GM18868 (cell line): Measurements from ENCODE around the gene CSF1R.

Source experiments
- ATAC-seq: cut with Tn5 transposase; IDR thresholded peaks from one replicate; pipeline ENCODE4 v1.9.1; 2021; ENCODE audit warnings: mild to moderate bottlenecking, moderate library complexity; ENCODE audit not compliant: unreplicated experiment

Gene CSF1R

GRCh38 chr5:150073086-150073625, 13.2 kb downstream of the CSF1R start:
- ATAC-seq: no peak

DNA sequence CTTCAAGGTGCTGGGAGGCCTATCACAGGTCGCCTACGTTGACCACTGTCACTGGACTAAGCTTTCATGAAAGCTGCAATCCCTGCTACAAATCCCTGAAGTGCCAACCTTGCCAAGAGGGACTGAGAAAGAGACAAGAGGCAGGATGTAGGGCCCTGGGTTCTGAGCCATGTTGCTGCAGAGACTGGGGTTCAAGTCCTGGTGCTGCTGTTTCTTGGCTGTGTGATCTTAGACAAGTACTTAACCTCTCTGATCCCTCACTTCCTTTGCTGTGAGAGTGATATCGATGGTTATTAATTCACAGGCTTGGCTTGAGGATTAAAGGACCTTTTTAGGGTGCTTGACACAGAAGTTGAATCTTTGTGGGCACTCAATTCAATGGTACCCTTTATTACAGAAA, 15.5 kb downstream of the CSF1R start:
- ATAC-seq: no peak

- no peak for ATAC-seq
Measured at GRCh38 chr5:150069672-150070627, 16.4 kb downstream of the CSF1R start.

GRCh38 chr5:150068961-150069645, 17.3 kb downstream of the CSF1R start:
- ATAC-seq: no peak

DNA sequence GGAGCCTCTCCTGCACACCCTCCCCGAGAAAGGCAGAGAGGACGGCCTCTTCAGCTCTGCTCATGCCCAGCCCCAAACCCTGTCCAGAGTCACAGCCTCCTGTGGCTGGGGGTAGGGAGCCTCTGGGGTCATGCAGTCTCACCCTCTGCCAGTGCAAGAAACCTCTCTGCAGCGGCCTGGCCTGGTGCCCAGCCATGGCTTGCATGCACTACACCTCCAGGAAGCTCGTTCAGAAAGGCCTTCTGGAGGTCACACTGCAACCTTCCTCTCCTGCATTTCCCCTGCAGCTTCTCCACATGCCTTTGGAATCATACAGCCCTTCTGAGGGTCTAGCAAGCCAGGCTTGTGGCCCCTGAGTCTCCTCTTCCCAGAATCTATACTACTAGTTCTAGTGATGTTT, 17.9 kb downstream of the CSF1R start:
- ATAC-seq: no peak

- no peak for ATAC-seq
Measured at GRCh38 chr5:150068071-150068470, 18.3 kb downstream of the CSF1R start.

DNA sequence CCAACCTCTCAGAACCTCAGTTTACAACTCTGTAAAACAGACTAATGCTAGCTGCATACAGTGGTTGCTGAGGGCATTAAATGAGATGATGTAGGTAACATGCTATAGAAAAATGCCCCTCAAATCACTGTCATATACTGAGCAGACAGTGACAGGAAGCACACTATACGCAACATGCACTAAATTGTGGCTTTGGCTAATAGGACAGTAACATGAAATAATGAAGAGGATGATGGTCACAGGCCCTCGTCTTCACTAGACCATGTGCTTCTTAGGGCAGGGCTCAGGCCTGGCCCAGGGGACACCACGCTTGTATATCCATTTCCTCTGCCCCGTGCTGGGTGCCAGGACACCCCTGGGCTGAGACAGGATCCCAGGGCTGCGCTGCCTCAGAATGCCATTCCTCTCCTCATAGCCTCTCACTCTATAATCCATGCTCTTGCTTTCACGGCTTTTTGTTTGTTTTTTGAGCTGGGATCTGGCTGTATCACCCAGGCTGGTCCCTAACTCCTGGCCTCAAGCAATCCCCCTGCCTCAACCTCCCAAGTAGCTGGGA, 18.9 kb downstream of the CSF1R start:
- peak; percentile 33 for ATAC-seq

GRCh38 chr5:150066901-150067396, 19.4 kb downstream of the CSF1R start:
- ATAC-seq: peak; percentile 55

- no peak for ATAC-seq
Measured at GRCh38 chr5:150066436-150066835, 19.9 kb downstream of the CSF1R start.

DNA sequence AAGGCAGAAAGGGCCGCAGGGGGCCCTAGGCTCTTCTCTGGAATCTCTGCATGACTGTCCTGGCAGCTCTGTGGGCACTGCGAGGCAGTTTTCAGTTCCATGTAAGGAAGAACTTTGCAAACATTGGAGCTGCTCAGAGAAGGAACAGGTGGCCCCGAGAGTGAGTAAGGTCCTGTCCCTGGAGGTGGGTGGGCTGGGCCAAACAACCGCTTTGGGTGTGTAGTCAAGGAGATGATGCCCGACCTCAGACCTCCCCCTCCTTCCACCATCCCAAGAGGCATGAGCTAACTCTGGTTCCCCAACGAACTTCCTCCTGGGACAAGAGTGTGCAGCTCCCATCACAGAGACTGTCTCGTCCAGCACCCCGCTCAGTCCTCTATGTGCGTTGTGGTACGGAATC, 20.5 kb downstream of the CSF1R start:
- ATAC-seq: no peak

- ATAC-seq: no peak
Measured at GRCh38 chr5:150065346-150065745, 21.0 kb downstream of the CSF1R start.

GRCh38 chr5:150064681-150065220, 21.6 kb downstream of the CSF1R start:
- ATAC-seq: no peak

DNA sequence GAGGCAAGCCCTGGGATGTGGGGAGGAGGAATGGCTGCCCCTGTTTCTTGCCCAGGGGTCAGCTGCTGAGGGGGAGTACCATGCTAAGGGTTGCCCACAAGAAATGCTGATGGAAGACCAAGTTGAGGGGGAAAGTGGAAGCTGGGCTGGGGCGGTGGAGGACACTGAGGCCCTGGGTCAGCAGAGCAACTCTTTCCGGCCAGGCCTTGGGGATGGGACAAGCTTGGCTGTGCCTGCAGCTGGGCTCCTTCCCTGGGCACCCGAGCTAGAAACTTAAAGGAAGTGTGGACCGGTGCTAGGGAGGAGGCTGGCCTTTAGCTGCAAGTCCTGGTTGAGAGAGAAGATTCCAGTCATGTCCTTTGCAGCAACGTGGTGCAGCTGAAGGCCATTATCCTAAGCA, 22.7 kb downstream of the CSF1R start:
- ATAC-seq: no peak

GRCh38 chr5:150062216-150062922, 24.0 kb downstream of the CSF1R start:
- no peak for ATAC-seq

GRCh38 chr5:150061538-150061995, 24.8 kb downstream of the CSF1R start:
- ATAC-seq: no peak

- ATAC-seq: no peak
Measured at GRCh38 chr5:150060471-150060870, 25.9 kb downstream of the CSF1R start.

- no peak for ATAC-seq
Measured at GRCh38 chr5:150059623-150060022, 26.7 kb downstream of the CSF1R start.

DNA sequence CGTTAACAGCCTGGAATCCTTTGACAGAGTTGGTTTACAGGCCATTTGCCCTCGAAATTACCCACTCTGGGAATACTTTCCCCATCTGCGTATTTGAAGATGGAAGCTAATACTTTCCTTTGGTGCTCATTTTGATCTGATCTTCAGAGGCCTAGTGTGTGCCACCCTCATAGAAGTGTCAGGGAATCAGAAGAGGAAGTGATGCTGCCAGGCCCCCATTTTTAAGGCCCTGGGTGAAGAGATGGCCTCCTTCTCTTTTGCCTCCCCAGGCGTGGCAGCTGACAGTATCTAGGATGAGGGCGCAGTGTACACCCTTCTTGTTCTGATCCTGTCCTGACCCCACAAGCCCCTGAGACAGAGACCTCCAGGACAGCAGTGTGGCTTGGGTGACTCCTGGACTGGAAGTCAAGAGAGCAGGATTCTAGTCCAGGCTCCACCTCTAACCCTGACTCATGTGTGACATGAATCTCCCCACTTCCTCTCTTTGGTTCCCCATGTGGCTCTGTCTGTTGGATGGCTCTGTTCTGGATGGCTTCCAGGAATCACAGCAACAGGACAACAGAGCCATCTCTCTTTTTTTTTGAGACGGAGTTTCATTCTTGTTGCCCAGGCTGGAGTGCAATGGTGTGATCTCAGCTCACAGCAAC, 27.8 kb downstream of the CSF1R start:
- ATAC-seq: no peak

- ATAC-seq: no peak
Measured at GRCh38 chr5:150057996-150058395, 28.4 kb downstream of the CSF1R start.

- ATAC-seq: no peak
Measured at GRCh38 chr5:150057511-150057910, 28.8 kb downstream of the CSF1R start.
